ENCODE results near the gene GLRX2.
"Not testable (repeated sequence)": the region's sequence is repeated elsewhere in the genome, so short reads cannot be mapped to it uniquely, and the experiment has no call there.

Gene GLRX2, protein sequence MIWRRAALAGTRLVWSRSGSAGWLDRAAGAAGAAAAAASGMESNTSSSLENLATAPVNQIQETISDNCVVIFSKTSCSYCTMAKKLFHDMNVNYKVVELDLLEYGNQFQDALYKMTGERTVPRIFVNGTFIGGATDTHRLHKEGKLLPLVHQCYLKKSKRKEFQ
- 5.9 to 13.6 (median 8.9) reads per million in 4 donors for total RNA-seq

DNA sequence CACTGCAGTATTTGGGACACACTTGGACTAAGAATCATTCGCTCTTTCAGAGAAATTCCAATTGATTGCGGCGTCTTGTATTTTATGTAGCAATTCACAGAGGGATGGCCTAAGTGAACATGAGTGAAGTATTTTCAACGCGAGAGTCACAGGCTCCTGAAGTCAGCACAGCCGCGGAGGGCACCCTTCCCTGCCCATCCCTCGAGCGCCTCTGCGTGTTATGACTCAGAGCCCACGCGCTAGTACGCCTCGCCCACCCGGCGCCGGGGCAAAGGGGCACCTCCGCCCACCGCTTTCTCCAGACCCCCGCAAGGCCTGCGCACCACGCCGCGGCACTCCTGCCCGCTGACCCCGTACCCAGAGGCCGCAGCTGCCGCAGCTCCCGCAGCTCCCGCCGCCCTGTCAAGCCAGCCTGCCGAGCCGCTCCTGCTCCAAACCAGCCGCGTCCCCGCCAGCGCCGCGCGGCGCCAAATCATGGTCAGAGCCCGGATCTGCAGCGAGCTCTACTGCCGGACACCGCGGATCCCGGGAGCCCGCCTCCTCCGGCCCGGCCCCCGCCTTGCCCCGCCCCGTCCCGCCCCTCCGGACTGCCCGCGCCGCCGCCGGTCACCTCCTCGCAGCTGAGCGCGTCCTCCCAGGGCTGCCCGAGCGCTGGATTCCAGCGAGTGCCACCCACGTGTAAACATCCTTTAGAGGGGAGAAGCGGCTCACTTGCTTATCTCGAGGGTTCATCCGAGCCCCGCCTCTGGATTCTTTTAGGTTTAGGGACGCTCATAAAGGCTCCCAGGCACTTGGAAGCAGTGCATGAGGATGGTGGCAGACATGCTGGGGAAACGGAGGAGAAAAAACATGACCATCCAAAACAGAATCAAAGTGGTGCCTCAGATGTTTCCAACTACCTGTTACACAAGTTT is at the start of gene GLRX2:
Gene GLRX2 (minus strand): TSS at position 508 of the 914 bp plus-strand sequence. CDS start 32 bp downstream, at position 476.
- DNase-seq: peak; percentile 32 to 59 (median 40)

DNA sequence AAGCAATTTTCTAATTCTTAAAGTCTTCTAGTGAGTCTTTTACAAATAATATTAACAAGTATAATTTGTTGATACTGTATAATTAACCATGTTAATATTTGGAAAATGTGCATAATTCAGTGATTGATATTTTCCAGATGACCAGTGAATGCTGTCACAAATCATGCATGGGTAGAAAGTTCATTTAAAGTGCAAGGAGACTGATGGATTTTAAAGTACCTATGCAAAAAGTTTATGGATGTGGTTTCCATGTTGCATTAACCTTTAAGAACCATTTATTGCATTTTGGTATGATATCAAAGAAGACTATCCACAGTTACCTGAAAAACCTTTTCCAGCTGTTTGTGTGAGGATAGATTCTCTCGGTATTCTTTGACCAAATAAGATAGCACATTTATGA is 39.8 kb upstream of the GLRX2 start:
- DNase-seq: no peak

DNA sequence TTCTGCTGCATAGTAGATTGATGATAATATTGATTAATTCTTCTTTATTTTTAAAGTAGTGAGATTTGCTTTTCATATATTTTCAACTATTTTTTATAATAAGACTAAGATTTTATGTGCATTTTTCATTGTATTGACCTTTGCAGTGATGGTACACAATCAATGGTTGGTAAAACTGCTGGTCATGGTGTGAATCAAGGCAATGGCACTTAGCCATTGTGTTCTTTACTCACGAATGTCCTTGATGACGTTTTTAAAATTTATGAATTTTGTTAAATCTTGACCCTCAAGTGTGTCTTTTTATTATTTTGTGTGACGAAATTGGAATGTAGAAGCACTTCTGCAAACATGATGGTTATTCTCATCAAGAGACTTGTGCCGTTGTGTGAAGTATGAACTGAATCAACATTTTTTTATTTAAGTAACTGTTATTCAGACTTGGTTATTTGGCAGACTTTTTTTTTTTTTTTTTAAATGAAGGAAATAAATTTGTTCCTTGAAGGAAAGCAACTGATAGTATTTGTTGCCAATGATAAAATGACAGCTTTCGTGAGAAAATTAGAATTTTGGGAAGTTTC is 39.2 kb upstream of the GLRX2 start:
- no peak for DNase-seq

DNA sequence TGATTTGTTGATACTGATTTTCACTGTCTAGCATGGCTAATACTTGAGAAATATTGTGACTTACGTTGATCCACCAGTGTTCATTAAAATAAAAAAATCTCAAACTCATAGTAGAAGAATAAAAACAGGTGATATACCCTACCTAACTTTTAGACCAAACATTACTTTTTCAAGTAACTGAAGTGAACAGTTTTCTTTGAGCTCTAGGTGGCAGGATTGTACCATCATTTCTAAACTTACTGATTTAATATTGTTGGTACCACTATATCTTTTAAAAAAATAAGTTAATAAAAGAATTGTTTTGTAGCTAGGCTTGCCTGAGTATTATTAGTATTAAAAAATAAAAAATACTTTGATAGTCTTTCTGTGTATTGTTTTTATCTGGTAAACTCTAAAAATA is 38.1 kb upstream of the GLRX2 start:
- DNase-seq: no peak

DNA sequence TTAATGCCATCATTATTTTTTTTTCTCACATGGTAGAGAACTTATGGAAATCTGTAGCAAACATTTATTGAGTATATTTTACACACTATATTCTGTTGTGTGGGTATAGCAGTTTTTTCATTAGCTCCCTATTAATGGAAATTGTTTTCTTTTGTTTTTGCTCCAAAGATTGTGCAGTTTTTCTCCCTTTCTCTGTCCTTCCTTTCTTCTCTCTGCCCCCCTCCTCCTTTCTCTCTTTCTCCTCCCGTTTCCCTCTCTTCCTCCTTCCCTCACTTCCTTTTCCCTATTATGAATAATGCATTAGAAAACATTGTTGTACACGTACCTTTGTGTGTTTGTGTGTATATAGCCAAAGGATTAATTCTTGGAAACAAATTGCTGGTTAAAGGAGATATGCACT is 37.2 kb upstream of the GLRX2 start:
- DNase-seq: no peak

DNA sequence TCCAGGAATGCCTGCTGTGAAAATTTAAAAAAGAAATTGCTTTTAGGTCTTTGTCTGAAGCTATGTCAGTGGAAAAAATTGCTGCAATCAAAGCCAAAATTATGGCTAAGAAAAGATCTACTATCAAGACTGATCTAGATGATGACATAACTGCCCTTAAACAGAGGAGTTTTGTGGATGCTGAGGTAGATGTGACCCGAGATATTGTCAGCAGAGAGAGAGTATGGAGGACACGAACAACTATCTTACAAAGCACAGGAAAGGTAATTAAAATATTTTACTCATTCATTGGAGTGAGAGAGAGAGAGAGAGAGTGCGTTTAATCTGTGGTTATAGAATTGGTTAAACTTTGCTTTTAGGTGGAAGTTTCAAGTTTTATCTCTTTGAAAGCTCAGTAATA is 36.6 kb upstream of the GLRX2 start:
- DNase-seq: peak in 1 of 5 donors; percentile 22

DNA sequence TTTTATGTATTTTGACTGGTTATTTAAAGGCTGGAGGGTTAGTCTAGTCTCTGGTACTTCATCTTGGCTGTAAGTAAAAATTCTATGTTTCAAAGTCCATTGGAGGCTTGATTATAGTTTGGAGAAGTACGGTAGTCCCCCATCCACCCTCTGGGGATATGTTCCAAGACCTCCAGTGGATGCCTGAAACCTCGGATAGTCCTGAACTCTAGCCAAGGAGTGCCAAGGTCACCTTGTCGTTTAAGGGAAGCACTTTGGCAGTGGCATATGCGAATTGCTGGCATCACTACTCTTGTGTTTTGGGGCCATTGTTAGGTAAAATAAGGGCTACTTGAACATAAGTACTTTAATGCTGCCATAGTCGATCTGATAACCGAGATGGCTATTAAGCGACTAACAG is 35.0 kb upstream of the GLRX2 start:
- no peak for DNase-seq

DNA sequence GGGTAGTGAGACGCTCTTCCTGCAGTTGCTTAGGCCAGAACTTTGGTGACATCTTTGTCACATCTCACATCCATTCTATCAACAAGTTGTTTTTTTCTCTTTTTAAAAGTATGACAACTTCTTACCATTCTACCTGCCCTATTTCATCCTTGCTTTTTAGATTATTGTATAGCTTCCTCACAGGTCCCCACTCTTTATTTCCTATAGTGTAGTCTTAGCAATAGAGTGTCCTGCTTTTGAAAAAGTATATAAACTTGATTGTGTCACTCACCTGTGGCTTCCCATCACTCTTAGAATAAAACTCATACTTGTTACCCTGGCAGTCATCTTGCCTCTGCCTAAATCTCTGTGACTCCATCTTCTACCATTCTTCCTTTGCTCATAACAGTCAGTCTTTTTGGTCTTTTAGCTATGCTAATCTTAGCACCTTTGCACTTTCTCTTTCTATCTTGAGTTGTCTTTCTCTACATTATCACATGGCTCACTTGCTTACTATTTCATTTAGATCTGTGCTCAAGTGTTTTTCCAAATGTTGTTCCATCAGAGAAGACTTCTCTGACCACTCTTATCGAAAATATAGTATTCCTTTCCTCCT is 26.1 kb upstream of the GLRX2 start:
- DNase-seq: no peak

DNA sequence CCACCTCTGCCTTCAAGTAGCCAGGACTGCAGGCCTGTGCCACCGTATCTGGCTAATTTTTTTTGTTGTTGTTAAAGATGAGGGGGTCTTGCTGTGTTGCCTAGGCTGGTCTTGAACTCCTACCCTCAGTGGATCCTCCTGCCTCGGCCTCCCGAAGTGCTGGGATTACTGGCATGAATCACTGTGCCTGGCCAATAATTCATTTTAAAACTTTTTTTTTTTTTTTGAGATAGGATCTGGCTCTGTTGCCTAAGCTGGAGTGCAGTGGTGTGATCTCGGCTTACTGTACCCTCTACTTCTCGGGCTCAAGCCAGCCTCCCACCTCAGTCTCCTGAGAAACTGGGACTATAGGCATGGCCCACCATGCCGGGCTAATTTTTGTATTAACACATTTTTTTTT is 20.2 kb upstream of the GLRX2 start:
- DNase-seq: no peak

DNA sequence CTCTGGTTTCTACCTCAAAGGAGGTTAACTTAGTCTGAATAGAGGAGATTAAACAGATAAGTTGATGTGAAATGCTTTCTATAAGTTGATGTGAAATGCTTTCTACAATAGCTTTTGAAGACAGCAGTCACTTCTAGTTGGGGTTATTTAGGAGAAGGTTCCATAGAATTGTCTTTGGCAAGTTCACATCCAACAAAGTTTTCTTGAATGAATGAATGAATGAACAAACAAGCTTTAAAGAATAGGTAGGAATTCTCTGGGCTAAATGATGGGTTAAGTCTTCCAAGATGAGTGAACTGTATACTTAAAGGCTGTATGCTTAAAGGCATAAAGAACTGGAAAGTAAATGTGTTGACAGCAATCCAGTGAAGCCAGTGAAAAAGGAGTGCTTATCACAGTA is 18.5 kb upstream of the GLRX2 start:
- DNase-seq: no peak

DNA sequence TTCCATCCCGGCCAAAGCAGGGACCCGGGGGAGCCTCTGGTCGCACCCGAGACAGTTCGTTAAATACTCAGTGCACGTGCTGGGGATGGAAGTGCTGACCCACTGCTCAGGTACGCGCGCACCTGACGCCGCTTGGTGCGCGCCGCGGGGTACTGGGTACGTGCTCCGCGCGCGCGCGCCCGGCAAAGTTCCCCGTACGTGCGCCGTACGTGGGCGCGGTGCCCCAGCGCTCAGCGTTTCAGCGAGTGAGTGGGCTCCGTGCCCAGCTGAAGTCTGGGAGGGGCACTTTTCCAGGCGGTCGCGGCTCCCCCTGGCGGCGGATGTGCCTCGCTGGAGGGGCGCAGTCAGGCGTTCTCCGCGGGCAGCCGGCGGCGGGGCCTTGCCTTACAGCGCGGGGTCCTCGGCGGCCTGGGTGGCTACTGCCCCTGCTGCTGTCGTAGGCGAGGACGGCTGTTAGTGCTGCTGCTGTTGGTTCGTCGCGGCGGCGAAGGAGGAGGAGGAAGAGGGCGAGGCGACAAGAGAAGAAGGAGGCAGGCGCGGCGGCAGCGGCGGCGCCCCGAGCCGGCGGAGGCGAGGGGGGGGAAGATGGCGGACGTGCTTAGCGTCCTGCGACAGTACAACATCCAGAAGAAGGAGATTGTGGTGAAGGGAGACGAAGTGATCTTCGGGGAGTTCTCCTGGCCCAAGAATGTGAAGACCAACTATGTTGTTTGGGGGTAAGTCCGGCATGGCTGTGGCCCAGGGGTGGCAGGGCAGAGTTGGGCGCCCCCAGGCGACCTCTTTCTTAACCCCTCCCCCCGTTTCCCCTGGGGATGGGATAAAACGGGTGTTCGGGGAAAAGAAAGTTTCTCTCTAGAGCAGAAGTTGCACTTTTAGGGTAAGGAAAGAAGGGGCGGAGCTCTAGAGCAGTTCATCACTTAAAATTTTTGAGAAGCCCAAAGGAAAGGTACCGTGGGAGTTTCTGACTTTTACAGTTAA is 16.7 kb upstream of the GLRX2 start, which contains the start of gene CDC73:
Gene CDC73 (plus strand): TSS at position 416 of the 978 bp plus-strand sequence. CDS start 170 bp downstream, at position 586.
- peak; percentile 96 to 99 (median 98) for DNase-seq

DNA sequence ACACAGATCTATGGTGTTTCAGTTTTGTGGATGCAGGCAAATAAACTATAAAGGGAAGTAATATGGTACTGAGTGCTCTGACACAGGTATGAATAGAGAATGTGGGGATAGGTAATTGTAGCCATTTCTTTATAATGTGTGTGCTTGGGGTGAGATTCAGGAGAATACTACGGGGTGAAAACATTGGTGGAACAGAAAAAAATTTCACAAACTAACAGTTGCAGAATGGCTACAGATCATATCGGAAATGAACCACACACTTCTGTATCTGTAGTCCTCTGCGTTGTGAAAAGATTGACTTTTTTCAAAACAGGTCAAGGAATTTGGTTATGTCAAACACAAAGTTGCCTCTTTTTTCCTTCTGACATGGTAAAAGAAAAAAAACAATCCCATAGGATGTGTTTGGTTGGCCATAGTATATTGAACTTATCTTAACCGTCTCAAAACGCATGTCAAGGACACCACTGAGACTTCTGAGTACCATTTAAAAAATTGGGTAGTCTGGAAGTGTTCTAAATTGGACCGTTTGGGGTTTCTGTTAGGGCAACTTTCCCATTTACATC is 15.5 kb upstream of the GLRX2 start:
- no peak for DNase-seq

DNA sequence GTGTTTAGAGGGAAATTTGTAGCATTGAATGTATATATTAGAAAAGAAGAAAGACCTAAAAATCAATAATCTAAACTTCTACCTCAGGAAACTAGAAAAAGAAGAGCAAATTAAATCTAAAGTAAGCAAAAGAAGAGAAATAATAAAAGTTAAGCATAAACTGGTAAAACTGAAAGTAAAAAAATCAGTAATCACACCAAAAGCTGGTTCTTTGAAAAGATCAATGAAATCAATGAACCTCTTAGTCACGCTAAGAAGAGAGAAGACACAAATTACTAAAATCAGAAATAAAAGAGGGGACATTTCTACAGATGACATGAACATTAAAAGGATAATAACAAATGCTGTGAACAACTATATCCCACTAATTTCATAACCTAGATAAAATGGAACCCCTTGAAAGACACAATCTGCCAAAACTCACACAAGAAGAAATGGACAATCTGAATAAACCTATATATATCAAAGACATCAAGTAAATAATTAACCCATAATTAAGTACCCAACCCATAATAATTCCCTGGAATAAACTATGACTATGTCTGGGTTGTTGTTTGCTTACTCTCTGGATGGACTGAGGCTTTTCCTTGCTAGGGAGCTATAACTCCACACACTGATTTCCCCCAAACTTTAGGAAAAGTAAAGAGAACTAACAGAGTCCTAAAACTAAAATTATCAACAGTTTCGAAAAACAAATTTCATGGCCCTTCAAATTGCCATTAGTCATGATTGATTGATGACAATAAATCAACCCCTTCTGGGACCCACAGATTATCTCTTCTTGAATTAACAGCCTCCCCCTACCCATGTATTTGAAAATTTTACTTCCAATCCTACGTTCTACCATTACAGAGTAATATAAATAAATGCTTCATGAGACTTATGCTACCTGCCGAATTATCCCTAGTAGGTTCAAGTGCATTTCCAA is 13.9 kb upstream of the GLRX2 start:
- no peak for DNase-seq

DNA sequence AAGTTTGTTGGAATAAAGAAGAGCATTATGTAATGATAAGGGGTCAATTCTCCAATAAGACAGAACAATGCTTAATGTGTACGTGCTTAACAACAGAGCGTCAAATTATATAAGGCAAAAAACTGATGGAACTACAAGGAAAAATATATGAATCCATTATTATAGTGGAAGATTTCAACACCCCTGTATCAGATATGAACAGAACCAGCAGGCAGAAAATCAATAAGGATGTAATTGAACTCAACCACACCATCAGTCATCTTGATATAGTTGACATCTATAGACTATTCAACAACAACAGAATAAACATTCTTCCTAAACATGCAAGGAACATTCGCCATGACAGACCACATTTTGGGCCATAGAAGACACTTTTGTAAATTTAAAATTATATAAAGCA is 13.0 kb upstream of the GLRX2 start:
- DNase-seq: no peak

DNA sequence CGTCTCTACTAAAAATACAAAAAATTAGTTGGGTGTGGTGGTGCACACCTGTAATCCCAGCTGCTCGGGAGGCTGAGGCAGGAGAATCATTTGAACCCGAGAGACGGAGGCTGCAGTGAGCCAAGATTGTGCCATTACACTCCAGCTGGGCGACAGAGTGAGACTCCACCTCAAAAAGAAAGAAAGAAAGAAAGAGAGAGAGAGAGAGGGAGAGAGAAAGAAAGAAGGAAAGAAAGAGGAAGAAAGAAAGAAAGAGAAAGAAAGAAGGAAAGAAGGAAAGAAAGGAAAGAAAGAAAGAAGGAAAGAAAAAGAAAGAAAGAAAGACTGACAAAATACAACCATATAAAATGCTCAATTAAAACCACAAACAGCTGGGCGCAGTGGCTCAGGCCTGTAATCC is 12.0 kb upstream of the GLRX2 start:
- not testable (repeated sequence) for DNase-seq

DNA sequence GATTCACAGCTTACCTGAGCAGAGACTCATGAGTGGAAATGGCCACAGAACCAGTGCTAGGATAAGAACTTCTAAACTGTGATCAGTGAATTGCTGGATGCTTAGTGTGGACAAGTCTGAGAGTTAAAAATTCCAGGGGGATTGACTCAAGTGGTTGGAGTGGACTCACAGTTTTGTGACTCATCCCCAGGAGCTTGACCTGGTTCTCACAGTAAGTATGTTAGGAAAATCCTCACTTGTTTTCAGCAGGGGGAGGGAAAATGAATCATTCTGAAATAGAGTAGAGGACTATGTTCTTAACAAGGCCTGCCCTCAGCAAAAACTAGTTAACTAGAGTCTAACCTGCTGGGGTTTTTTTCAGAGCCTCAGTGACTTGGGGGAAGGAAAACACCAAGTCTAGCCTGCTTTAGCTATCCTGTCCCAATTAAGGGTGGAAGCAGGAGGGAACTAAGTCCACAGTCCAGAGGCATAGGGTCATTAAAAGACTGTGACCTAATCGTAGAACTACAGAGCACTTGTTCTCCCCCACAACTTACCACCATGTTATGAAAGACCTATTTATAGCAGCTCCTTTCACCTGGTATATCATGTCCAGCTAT is 10.5 kb upstream of the GLRX2 start:
- no peak for DNase-seq

DNA sequence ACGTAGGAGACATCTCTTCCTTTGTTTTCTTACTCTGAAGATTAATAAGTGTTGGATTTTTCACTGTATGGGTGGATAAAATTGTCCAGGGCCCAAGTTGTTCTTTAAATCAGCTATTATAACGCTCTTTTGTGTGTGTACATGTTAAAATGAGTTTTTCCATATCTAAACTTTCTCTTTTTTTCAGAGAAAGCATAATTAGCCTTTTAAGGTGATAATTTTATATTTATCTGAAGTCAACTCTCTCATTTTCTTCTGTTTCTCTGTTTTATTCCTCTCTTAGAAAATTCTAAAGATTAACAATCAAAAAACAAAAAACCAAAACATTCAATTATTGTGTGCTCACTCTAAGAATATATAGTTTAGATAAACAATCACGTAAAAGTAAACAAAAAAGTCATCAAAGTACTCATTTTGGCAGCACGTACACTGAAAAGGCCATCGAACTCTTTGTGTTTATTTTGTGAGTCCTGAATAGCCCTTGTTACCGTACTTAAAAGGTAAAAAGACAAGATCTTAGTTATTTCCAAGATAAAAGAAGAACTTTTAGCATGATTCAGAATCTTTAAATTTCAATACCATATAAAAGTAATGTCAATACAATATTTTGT is 9.4 kb upstream of the GLRX2 start:
- DNase-seq: no peak

DNA sequence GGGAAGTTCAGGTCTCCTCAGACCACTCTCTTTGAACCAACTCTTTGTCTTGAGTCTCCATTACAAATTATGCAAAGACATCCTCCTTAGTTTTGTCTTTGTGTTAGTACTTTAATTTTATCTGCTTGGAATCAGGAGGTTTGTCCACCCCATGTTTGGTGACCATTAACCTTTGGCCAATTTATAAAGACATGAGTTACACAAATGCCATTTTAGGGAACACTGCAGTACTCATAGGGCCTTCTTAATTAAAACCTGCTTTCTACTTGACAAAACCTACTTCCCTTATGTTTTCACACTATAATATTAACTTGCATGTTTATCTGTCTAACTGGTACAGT is 8.7 kb upstream of the GLRX2 start:
- DNase-seq: no peak

DNA sequence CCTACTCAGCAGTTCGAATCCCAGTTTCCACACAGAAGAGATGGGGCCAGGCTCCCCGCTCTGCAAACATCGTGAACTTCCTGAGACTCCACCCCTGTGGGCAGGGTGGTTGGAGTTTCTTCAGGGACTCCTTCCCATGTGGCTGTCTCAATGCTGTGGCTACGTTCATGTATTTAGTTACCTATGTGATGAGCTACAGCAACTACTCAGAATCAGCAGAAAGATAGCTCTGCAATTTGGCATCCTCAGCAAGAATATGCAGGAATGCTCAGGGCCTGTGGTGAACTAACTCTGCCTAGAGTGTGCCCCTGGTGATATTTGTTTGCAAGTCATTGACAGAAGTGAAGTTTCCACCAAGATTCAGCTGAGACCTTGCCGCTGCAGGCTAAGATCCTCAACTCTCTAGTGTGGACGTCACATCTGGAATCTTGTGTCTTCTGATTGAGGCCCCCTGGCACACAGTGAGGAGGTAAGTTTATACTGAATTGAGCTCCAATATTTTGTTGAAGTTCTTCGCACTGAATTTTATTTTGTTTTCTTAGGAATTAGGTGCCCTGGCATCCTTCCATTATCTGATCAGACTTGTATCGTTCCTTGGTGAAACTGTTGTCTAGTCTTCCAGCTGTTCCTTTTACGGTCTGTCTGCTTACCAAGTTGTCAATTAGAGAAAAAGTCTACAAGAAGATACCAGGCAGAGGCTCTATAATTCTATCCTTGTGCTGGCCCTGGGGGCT is 8.2 kb upstream of the GLRX2 start:
- no peak for DNase-seq
